ENCODE measurements around the gene HBS1L. TPM values are rescaled to one million over a fixed set of nuclear protein-coding genes. Genes with fewer than 3 reads are reported as not detected.

HBS1L gene
- total RNA-seq, 4 donors from 2014 or later = 31.2 to 54.2 (median 46.0) TPM

DNA sequence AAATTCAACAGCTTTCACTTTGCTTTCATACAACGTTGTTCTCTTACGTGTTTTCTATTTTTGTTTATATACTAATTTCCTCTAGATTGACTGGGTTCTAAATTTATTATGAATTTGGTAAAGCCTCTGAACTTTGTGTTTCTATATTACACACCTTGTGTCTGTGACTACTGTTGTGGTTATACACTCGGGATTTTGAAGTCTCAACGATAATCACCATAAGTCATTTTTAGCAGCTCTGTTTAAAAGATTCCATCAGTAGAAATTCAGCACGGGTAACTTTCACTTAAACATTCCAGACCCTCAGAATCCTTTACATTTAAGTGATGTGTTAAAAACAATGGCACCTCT, 31.8 kb upstream of the HBS1L start:
- no peaks in the 10 kb centered on the region for H3K4me1 ChIP-seq
- 70 to 71% methylated on average over 5 of the region's 5 CpGs for WGBS, 2 donors
- no peaks in the 10 kb centered on the region for H3K27me3 ChIP-seq
- TF ChIP-seq EP300 (IDR thresholded peaks at IDR 0.05) (no peak), CTCF (IDR thresholded peaks at IDR 0.05) (no peak), POLR2A (IDR thresholded peaks at IDR 0.05) (no peak)
- no peak for DNase-seq (ENCODE audit: low spot score in 2 of 2)
- no peaks in the 10 kb centered on the region for H3K36me3 ChIP-seq
- peaks cover 0 to 12% (median 5%) of the 10 kb centered on the region in 4 donors for H3K9me3 ChIP-seq
- H3K27ac ChIP-seq = no peak overlapping the region
- H3K4me3 ChIP-seq = no peak overlapping the region

- 77 to 96% methylated on average over 1 of the region's 1 CpG for WGBS, 2 donors
- H3K9me3 ChIP-seq = peaks cover 0 to 17% (median 5%) of the 10 kb centered on the region in 4 donors
- H3K4me1 ChIP-seq = no peaks in the 10 kb centered on the region
- H3K36me3 ChIP-seq = no peaks in the 10 kb centered on the region
- no peak for DNase-seq (ENCODE audit: low spot score in 2 of 2)
- H3K27ac ChIP-seq = no peak overlapping the region
- TF ChIP-seq CTCF (IDR thresholded peaks at IDR 0.05) = no peak
- TF ChIP-seq EP300 (IDR thresholded peaks at IDR 0.05) = no peak
- no peak for TF ChIP-seq POLR2A (IDR thresholded peaks at IDR 0.05)
- no peak overlapping the region for H3K4me3 ChIP-seq
- H3K27me3 ChIP-seq = no peaks in the 10 kb centered on the region
Measured at GRCh38 chr6:135085700-135086413, 31.2 kb upstream of the HBS1L start.

- Histone ChIP-seq H3K36me3 (no peaks in the 10 kb centered on the region), H3K9me3 (peaks cover 0 to 17% (median 5%) of the 10 kb centered on the region in 4 donors), H3K27ac (no peak overlapping the region), H3K4me3 (no peak overlapping the region), H3K4me1 (no peaks in the 10 kb centered on the region), H3K27me3 (no peaks in the 10 kb centered on the region)
- TF ChIP-seq POLR2A (IDR thresholded peaks at IDR 0.05) = no peak
- TF ChIP-seq CTCF (IDR thresholded peaks at IDR 0.05) = no peak
- TF ChIP-seq EP300 (IDR thresholded peaks at IDR 0.05) = no peak
- no peak for DNase-seq (ENCODE audit: low spot score in 2 of 2)
- WGBS, 2 donors = 89 to 95% methylated on average over 1 of the region's 1 CpG
Measured at GRCh38 chr6:135084916-135085269, 30.3 kb upstream of the HBS1L start.

DNA sequence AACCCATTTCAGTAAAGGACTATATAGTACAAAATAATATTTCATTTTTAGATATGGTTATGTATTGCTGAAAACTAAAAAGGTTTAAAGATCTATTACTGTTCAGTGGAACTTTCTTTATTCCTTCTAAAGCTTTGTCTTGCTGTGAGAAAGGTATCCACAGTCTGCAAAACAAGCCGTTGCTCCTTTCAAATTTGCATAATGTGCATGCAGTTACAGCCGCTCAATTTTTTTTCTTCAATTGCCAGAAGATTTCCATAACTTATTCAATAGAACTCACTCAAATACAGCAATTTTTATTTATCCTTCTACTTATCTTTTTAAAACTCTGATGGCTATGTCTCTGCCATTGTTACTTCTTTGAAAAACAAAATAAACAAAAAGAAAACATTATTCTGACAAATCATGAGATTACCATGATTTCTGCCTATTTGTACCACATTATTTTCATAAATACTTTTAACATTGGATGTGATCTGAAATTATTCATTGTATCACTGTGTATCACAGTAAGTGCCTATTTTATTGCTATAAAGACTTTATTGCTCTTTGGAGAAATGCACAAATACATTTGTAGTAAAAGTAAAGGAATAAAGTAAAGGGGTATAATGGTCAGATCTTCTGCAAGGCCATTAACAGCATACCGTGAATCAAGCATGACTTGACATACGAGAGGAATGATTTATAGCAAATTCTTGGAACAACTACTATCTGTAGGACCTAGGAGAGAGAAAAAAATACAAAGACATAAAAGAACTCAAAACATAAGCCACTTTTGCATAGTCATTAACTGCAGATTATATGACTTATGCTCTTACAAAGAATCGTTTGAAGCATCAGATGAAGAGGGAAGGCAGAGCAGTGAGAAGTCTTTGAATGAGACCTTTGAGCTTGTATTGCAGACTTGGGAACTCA, 29.6 kb upstream of the HBS1L start:
- peaks cover 0 to 17% (median 5%) of the 10 kb centered on the region in 4 donors for H3K9me3 ChIP-seq
- H3K4me3 ChIP-seq = no peak overlapping the region
- H3K4me1 ChIP-seq = no peaks in the 10 kb centered on the region
- 34 to 39% methylated on average over 5 of the region's 5 CpGs for WGBS, 2 donors
- TF ChIP-seq CTCF (IDR thresholded peaks at IDR 0.05) (no peak), POLR2A (IDR thresholded peaks at IDR 0.05) (no peak)
- no peak for DNase-seq (ENCODE audit: low spot score in 2 of 2)
- H3K27ac ChIP-seq = no peak overlapping the region
- H3K36me3 ChIP-seq = no peaks in the 10 kb centered on the region
- H3K27me3 ChIP-seq = no peaks in the 10 kb centered on the region

DNA sequence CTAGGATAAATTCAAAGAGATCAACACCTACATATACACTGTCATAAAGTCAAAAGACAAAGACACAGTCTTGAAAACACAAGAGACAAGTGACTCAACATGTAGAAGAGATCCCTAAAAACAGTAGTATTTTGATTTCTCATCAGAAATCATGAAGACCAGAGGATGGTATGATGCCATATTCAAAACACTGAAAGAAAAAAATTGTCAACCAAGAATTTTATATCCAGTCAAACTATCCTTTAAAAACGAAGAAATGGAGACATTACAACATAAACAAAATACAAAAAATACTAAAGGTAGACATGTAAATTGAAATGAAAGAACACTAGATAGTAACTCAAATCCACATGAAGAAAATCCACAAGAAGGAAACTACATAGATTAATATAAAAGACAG, 27.3 kb upstream of the HBS1L start:
- peaks cover 0 to 17% (median 5%) of the 10 kb centered on the region in 4 donors for H3K9me3 ChIP-seq
- no peak overlapping the region for H3K27ac ChIP-seq
- no peaks in the 10 kb centered on the region for H3K36me3 ChIP-seq
- TF ChIP-seq POLR2A (IDR thresholded peaks at IDR 0.05) (no peak), CTCF (IDR thresholded peaks at IDR 0.05) (no peak), EP300 (IDR thresholded peaks at IDR 0.05) (no peak)
- 61 to 86% methylated on average over 1 of the region's 1 CpG for WGBS, 2 donors
- no peak overlapping the region for H3K4me3 ChIP-seq
- no peaks in the 10 kb centered on the region for H3K4me1 ChIP-seq
- H3K27me3 ChIP-seq = no peaks in the 10 kb centered on the region
- DNase-seq (ENCODE audit: low spot score in 2 of 2) = no peak

All from tibial nerve (tissue), 4 donors.